Fibroblast of villous mesenchyme (primary cell): Measurements from ENCODE around the gene PPP3CA. TPM values are rescaled to one million over a fixed set of nuclear protein-coding genes. Genes with fewer than 3 reads are reported as not detected.

Source experiments
- DNase-seq: peaks from one replicate; pipeline ENCODE4 v3.0.0-alpha.2; 2010; ENCODE audit warnings: low read depth
- H3K4me3 ChIP-seq: 2 replicates; pipeline ENCODE4 v1.5.1; 2011; ENCODE audit warnings: low read depth, mild to moderate bottlenecking, low read length
- CTCF ChIP-seq: IDR thresholded peaks from 2 replicates; pipeline ENCODE4 v1.5.1; 2012; ENCODE audit warnings: low read depth, mild to moderate bottlenecking, low read length; ENCODE audit not compliant: insufficient read depth
- total RNA-seq: library from RNA; depleted of rRNA; stranded (reverse); fragments of >200 nt; gene quantifications from 2 replicates; pipeline ENCODE4 v1.2.3, GENCODE V29; 2012

Gene PPP3CA
- total RNA-seq, 1 donor, result 47.9 TPM

- no peak for DNase-seq
- TF ChIP-seq CTCF, result no peak
- no peak overlapping the region for H3K4me3 ChIP-seq
These were observed 186.3 kb downstream of the PPP3CA start for GRCh38 chr4:101160792-101161592.

- no peak for TF ChIP-seq CTCF
- no peak overlapping the region for H3K4me3 ChIP-seq
- DNase-seq, result no peak
These were observed 188.8 kb downstream of the PPP3CA start for GRCh38 chr4:101158507-101158906.

- no peak overlapping the region for H3K4me3 ChIP-seq
- DNase-seq, result no peak
- TF ChIP-seq CTCF, result no peak
These were observed 189.2 kb downstream of the PPP3CA start for GRCh38 chr4:101158134-101158482.

- no peak for DNase-seq
- TF ChIP-seq CTCF, result no peak
- no peak overlapping the region for H3K4me3 ChIP-seq
These were observed 189.8 kb downstream of the PPP3CA start for GRCh38 chr4:101157415-101158133.

GRCh38 chr4:101156619-101157310, 190.6 kb downstream of the PPP3CA start:
- no peak for TF ChIP-seq CTCF
- DNase-seq, result no peak
- H3K4me3 ChIP-seq, result no peak overlapping the region

GRCh38 chr4:101155945-101156344, 191.4 kb downstream of the PPP3CA start:
- TF ChIP-seq CTCF, result no peak
- DNase-seq, result no peak
- H3K4me3 ChIP-seq, result no peak overlapping the region
